MCF 10A (cell line): Measurements from ENCODE around the gene SHC3. TPM values are rescaled to one million over a fixed set of nuclear protein-coding genes. Genes with fewer than 3 reads are reported as not detected.

Source experiments
- BruUV-seq: library from RNA; stranded (reverse); fragments of 400-500 nt; replicated peaks from 2 replicates; lab custom pipeline; 2021; lab: Mats Ljungman, UMichigan
- CTCF ChIA-PET: fragments of 300-600 bp; sonication (Branson Sonifier 250); formaldehyde crosslinking; extraction: SDS; loops from one replicate; lab custom pipeline; 2021; ENCODE audit warnings: antibody characterized with exemption, inconsistent platforms; lab: Yijun Ruan, JAX
- POLR2A ChIA-PET: fragments of 300-600, 350-650 bp; sonication (Branson Sonifier 250); formaldehyde crosslinking; extraction: SDS; loops from one replicate; lab custom pipeline; 2020; ENCODE audit warnings: antibody characterized with exemption, inconsistent platforms; lab: Yijun Ruan, JAX
- DNase-seq: peaks from one replicate; pipeline ENCODE4 v3.0.0-alpha.2; 2018; ENCODE audit not compliant: unreplicated experiment
- H3K27ac Mint-ChIP-seq: one replicate; pipeline ENCODE4 v1.8.0; 2022; ENCODE audit warnings: mild to moderate bottlenecking, low read depth, mixed read lengths; ENCODE audit not compliant: unreplicated experiment
- H3K27me3 Mint-ChIP-seq: one replicate; pipeline ENCODE4 v1.8.0; 2022; ENCODE audit warnings: mixed read lengths; ENCODE audit not compliant: insufficient read depth, unreplicated experiment
- H3K36me3 Mint-ChIP-seq: one replicate; pipeline ENCODE4 v1.8.0; 2022; ENCODE audit warnings: mild to moderate bottlenecking, moderate library complexity, mixed read lengths; ENCODE audit not compliant: insufficient read depth, unreplicated experiment
- H3K4me1 Mint-ChIP-seq: one replicate; pipeline ENCODE4 v1.8.0; 2022; ENCODE audit warnings: mixed read lengths; ENCODE audit not compliant: insufficient read depth, unreplicated experiment
- H3K4me3 Mint-ChIP-seq: one replicate; pipeline ENCODE4 v1.8.0; 2022; ENCODE audit warnings: mild to moderate bottlenecking, moderate library complexity, mixed read lengths; ENCODE audit not compliant: unreplicated experiment
- H3K9me3 Mint-ChIP-seq: one replicate; pipeline ENCODE4 v1.8.0; 2022; ENCODE audit warnings: mixed read lengths; ENCODE audit not compliant: unreplicated experiment
- intact Hi-C: fragments of 100-400 bp; cut with micrococcal nuclease; formaldehyde crosslinking; loops from 2 replicates; pipeline ENCODE4 v1.14.1; 2022
- total RNA-seq: library from RNA; stranded (reverse); gene quantifications from 2 replicates; pipeline ENCODE4 v1.2.3, GENCODE V29; 2022
- TF ChIP-seq, protein P1 (sequence below): fragments of 200-600 bp; IDR thresholded peaks from one replicate; pipeline ENCODE4 v1.8.0; 2022; ENCODE audit warnings: antibody characterized with exemption, mild to moderate bottlenecking; ENCODE audit not compliant: unreplicated experiment

The SHC3 gene
- total RNA-seq, 1 experiment from 2014 or later: 0.02 TPM

DNA sequence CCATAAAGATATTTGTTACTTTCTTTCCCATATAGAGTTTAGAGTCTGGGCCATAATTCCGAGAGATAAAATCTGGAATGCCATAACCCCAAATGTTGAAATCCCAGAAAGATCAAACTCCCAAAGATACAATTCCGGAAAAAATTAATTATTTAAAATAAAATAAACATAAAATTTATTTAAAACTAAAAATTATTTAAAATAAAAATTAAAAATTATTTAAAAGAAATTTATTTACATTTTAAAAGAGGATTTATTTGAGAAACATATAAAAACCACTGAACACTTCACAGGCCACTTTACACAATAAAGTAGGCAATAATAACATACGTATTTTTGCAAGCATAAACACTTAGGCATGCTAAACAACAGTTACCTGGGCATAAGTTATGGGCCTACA, 57.9 kb downstream of the SHC3 start:
- Mint-ChIP-seq H3K27me3 (no peaks in the 10 kb centered on the region), H3K4me3 (no peak overlapping the region), H3K27ac (no peak overlapping the region), H3K4me1 (no peaks in the 10 kb centered on the region), H3K36me3 (no peaks in the 10 kb centered on the region), H3K9me3 (peaks cover 8% of the 10 kb centered on the region)
- BruUV-seq: no TSS peak
- DNase-seq: no peak
- ChIA-PET POLR2A (no interaction called here), CTCF (interaction anchor here (0.7 kb wide), 1 partner anchor 51 kb away, joined by 7 read pairs; no protein-coding TSS in a partner anchor)
- TF ChIP-seq, protein P1, sequence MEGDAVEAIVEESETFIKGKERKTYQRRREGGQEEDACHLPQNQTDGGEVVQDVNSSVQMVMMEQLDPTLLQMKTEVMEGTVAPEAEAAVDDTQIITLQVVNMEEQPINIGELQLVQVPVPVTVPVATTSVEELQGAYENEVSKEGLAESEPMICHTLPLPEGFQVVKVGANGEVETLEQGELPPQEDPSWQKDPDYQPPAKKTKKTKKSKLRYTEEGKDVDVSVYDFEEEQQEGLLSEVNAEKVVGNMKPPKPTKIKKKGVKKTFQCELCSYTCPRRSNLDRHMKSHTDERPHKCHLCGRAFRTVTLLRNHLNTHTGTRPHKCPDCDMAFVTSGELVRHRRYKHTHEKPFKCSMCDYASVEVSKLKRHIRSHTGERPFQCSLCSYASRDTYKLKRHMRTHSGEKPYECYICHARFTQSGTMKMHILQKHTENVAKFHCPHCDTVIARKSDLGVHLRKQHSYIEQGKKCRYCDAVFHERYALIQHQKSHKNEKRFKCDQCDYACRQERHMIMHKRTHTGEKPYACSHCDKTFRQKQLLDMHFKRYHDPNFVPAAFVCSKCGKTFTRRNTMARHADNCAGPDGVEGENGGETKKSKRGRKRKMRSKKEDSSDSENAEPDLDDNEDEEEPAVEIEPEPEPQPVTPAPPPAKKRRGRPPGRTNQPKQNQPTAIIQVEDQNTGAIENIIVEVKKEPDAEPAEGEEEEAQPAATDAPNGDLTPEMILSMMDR: no peak
- intact Hi-C loops: no loop called here

DNA sequence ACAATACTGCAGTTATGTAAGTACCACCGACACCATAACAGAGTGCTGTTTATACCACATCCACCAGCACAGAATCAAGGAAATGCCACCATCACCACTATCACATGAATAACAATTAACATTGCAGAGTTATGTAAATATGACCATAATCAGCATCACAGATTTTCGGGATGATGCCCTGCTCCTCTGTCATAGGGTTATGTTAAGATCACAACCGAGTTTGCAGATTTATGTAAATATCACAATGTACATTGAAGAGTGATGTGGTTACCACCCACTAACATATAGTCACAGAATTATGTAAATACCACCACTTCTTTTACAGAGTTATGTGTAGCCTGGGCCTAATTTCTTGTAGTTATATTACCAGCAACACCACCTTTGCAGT, 61.8 kb downstream of the SHC3 start:
- no TSS peak for BruUV-seq

DNA sequence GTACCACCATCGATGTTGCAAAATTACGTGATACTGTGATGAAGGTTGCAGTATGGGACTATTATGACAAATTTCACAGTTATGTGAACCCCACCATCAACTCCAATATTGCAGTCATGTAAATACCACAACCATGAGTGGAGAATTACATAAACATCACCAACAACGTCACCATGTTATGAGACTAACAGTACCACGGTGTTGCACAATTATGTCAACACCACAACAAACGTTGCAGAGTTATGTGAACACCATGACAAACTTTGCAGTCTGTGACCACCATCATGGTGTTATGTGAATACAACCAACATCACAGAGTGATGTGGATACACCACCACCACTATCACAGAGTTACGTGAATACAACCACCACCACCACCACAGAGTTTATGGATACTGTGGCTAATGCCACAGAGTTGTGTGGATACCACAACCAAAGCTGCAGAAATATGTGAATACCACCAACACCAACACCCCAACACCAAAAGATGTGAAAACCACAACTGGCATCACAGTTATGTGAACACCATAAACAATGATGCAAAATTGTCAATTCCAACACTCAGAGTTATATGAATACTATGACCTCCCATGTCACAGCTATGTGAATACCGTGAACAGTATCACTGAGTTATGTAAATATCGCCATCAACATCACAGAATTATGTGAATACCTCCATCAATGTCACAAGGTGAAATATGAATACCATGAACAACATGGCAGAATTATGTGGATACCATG, 62.4 kb downstream of the SHC3 start:
- Mint-ChIP-seq H3K27ac (no peak overlapping the region), H3K4me1 (no peaks in the 10 kb centered on the region), H3K27me3 (no peaks in the 10 kb centered on the region), H3K4me3 (no peak overlapping the region), H3K9me3 (peaks cover 8% of the 10 kb centered on the region), H3K36me3 (no peaks in the 10 kb centered on the region)
- intact Hi-C loops: no loop called here
- BruUV-seq: no TSS peak
- DNase-seq: peak; percentile 63
- ChIA-PET CTCF (no interaction called here), POLR2A (no interaction called here)
- TF ChIP-seq, protein P1: no peak

More for the DNA sequence above, 61.8 kb downstream of the SHC3 start:
- ChIA-PET POLR2A (no interaction called here), CTCF (no interaction called here)
- H3K9me3 Mint-ChIP-seq: peaks cover 8% of the 10 kb centered on the region
- intact Hi-C loops: no loop called here
- H3K36me3 Mint-ChIP-seq: no peaks in the 10 kb centered on the region
- no peaks in the 10 kb centered on the region for H3K4me1 Mint-ChIP-seq
- no peak overlapping the region for H3K27ac Mint-ChIP-seq
- DNase-seq: no peak
- H3K4me3 Mint-ChIP-seq: no peak overlapping the region
- H3K27me3 Mint-ChIP-seq: no peaks in the 10 kb centered on the region
- TF ChIP-seq, protein P1: no peak

- intact Hi-C loops: no loop called here
- no peak overlapping the region for H3K27ac Mint-ChIP-seq
- no peak overlapping the region for H3K4me3 Mint-ChIP-seq
- no peaks in the 10 kb centered on the region for H3K27me3 Mint-ChIP-seq
- H3K9me3 Mint-ChIP-seq: peaks cover 8% of the 10 kb centered on the region
- POLR2A ChIA-PET: no interaction called here
- no TSS peak for BruUV-seq
- TF ChIP-seq, protein P1: no peak
- H3K4me1 Mint-ChIP-seq: no peaks in the 10 kb centered on the region
- H3K36me3 Mint-ChIP-seq: no peaks in the 10 kb centered on the region
- CTCF ChIA-PET: no interaction called here
- no peak for DNase-seq
Observed at GRCh38 chr9:89115426-89115825, 63.2 kb downstream of the SHC3 start.
